HG03378 (cell line): ENCODE results near the gene FAM229A.

ENCODE experiments used
- ATAC-seq: cut with Tn5 transposase; IDR thresholded peaks from one replicate; pipeline ENCODE4 v1.9.1; 2021; ENCODE audit warnings: mild to moderate bottlenecking, moderate library complexity; ENCODE audit not compliant: unreplicated experiment

FAM229A gene

GRCh38 chr1:32350785-32351398, 11.4 kb downstream of the FAM229A start:
- ATAC-seq: no peak

GRCh38 chr1:32349211-32349708, 13.0 kb downstream of the FAM229A start:
- no peak for ATAC-seq

DNA sequence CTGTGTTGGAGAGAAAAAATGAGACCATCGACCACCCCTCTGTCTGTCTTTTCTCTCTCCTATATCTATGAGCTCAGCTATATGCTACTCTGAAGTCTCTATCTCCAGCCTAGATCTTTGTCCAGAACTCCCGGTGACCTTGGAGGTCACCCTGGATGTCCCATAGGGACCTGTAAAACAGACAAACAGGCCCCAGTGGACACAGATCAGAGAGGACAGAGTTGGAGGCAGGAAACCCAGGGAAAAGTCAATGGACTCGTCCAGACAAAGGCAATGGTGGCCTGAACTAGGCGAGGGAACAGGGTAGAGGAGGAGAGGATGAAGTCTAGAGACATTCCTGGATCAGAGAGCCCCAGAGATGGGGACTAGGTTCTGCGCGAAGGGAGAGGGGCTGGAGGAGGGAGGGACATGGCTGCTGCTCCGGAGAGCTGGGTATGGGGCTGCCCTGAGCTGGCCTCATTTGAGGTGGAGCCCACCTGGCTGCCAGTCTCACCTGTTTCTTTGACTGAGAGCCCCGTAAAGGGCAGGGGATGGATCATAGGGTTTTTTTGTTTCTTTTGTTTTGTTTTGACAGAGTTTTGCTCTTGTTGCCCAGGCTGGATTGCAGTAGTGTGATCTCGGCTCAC, 15.6 kb downstream of the FAM229A start:
- ATAC-seq: no peak

- no peak for ATAC-seq
Measured at GRCh38 chr1:32345289-32345827, 16.9 kb downstream of the FAM229A start.

DNA sequence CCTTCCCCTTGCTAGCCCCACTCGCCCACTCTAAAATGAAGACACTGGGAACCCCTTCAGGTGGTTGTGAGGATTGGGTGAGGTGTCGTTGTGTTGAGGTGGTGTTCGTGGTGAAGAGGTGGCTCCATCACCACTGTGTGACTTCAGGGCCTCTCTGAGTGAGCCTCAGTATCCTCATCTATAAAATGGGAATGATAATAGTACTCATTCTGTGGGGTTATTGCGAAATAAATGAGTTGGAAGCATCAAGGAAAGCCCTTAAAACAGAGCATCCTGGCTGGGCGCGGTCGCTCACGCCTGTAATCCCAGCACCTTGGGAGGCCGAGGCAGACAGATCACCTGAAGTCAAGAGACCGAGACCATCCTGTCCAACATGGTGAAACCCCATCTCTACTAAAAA, 19.6 kb downstream of the FAM229A start:
- ATAC-seq: no peak

- no peak for ATAC-seq
Measured at GRCh38 chr1:32341971-32342370, 20.3 kb downstream of the FAM229A start.

DNA sequence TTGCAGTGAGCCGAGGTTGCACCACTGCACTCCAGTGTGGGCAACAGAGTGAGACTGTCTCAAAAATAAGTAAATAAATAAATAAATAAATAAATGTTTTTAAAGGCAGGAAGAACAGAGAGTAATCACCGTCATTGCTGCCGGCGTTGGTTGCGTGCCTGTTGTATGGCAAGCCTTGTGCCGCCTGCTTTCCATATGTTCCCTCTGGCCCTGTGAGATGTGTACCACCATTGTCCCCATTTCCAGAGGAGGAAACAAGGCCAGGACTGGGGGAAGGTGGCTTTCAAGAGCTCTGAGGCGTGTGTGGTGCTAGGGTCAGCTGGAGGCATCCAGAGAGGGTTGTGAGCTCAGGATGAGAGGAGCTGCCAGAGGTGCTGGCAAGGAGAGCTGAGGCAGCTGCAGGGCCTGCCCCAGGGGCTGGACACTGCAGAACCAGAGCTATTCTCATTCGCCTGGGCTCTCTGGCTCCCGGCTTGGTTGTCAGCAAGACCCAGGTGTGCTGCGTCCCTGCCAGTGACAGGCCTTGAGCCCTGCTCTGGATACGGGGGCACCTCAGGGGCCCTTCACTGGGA, 21.0 kb downstream of the FAM229A start:
- no peak for ATAC-seq

- ATAC-seq: no peak
Measured at GRCh38 chr1:32339363-32339978, 22.8 kb downstream of the FAM229A start.

- ATAC-seq: no peak
Measured at GRCh38 chr1:32338637-32339145, 23.6 kb downstream of the FAM229A start.

DNA sequence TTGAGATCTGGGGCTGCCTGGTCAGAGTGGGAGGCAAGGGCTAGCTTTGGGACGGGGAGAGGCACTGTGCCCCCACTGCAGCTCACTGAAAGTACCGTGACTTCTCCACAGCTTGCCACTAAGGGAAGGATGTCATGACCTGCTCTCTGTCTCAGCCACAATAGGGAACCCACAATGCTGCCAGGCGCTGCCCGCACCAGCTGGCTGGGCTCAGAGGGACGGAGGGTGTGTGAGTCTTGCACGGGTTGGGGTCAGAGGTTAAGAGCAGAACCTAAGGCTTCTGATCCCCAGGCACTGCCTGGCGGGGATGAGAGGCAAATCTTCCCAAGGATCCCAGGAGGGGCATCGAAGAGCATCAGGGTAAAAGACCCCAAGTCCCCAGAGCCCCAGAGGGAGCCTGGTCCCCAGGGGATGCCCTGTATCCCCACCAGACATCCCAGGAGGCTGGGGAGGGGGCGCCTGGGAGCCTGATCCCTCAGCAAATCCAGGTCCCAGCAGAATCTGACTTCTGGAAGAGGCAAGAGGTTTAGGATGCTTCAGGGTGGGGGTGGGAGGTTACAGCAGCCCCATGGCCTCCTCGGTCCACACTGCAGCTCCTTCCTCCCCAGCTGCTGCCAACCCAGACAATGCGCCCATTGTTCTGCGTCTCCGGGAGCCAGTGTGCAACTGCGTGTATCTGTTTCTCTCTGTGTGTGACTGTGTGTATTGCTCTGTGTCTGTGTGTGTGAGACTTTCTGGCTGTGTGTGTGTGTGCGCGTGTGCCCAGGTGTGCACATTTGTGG, 24.2 kb downstream of the FAM229A start:
- no peak for ATAC-seq

DNA sequence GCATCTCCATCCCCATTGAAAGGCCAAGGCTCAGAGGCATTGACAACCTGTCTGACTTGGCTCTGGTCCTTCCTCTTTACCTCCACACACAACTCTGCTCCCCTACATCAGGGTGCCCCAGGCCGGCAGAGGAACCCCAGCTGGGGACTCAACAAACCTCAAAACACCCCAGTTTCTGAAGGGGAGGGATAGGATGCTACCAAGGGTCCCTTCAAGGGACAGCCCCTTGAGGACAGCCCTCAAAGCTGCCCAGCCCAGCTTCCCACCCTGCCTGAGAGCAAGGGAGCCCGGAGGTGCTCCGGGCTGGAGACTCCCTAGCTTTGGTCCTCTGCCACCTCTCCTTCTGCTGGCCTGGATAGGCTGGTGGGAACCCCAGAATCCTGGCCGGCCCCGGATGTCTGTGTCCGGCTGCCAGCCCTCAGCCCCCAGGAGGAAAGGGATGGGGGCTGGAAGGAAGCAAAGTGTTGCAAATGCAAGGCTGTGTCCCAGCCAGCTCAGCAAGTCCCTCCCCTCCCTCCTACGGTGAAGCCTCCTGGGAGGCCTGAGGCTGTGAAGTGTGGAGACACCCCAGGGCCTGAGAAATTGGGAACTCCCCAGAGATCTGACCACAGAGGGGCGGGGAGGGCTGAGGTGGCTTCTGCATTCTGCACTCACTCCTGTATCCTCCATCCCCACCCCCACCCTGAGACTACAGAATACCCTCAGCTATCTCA, 25.2 kb downstream of the FAM229A start:
- ATAC-seq: no peak

DNA sequence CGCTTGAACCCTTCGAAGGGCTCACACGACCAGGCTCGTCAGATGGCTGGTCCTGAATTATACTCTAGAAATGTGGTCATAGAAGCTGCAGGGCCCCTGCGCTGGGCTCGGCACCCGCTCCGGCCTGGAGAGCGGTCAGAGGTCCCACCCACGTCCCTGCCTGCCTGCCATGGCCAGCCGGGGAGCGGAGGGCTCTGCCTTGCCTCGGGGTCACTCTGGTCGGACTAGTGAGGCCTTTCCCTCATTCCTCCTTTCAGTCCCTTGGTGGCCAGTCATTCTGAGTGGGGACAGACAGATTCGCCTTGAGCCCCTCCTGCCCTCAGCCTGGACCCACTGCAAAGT, 25.7 kb downstream of the FAM229A start:
- no peak for ATAC-seq

GRCh38 chr1:32335790-32336590, 26.3 kb downstream of the FAM229A start, which contains the start of gene MARCKSL1:
TSS of gene MARCKSL1 (minus strand) at chr1:32336233. CDS start at chr1:32336033, 200 bp downstream.
- ATAC-seq: no peak

GRCh38 chr1:32335535-32335789, 26.8 kb downstream of the FAM229A start:
- no peak for ATAC-seq

- ATAC-seq: no peak
Measured at GRCh38 chr1:32334864-32335534, 27.3 kb downstream of the FAM229A start.

DNA sequence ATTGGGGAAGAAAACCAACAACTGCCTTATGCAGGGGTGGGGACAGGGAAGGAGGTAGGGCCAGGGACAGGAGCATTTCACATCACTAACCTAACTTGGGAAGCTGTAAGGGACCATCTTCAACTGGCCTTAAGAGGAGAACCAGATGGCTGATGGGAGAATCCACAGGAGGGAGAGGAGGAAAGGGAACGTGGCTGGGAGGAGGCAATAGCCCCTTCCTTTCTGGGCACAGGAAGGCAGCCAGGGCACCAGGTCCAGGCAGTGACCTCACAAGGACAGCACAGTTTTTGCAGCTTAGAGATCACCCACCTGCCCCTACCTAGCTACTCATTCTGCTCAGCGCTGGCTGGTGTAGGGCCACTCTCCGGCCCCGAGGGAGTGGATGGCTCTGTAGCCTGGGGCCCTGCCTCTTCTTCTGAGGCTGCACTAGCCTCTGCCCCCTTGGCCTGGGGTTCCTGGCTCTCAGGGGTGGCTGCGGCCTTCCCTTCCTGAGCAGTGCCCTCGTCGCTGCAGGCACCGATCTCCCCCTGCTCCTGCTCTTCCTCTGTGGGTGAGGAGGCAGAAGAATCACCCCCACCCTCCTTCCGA, 27.9 kb downstream of the FAM229A start:
- ATAC-seq: no peak

DNA sequence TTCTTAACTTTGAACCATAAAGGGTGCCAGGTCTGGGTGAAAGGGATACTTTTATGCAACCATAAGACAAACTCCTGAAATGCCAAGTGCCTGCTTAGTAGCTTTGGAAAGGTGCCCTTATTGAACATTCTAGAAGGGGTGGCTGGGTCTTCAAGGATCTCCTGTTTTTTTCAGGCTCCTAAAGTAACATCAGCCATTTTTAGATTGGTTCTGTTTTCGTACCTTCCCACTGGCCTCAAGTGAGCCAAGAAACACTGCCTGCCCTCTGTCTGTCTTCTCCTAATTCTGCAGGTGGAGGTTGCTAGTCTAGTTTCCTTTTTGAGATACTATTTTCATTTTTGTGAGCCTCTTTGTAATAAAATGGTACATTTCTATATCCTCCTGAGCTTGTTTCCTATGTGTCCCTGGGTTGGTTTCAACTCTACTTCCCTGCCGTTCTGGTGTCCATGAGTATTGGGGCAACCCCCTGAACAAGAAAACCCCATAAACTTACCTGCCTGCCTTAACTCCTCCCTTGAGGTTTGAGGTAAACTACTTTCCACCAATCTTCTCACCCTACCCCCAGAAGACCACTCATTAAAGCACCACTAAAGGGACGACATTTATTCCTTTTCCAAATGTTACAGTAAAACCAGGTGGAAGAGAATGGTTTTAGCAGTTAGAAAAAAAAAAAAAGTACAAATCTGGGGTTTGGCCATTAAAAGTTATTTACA, 28.9 kb downstream of the FAM229A start:
- no peak for ATAC-seq
